GM23338 (cell line): Measurements from ENCODE around the gene TFDP1. TPM values are rescaled to one million over a fixed set of nuclear protein-coding genes. Genes with fewer than 3 reads are reported as not detected.

Experiments
- ATAC-seq: fragments of 200-7000 bp; cut with Tn5 transposase; 3 replicates; pipeline ENCODE4 v1.9.1; 2020
- DNase-seq: peaks from one replicate; pipeline ENCODE4 v3.0.0-alpha.2; 2015; ENCODE audit warnings: low spot score
- H2AFZ ChIP-seq: fragments of 200-600 bp; sonication (generic); 2 replicates; pipeline ENCODE4 v1.8.0; 2016; ENCODE audit warnings: antibody characterized with exemption, mild to moderate bottlenecking, moderate library complexity
- H3F3A ChIP-seq: fragments of 200-600 bp; sonication (generic); replicated peaks from 2 replicates; pipeline ENCODE4 v1.8.0; 2017; ENCODE audit warnings: antibody characterized with exemption, mixed run types, low read depth
- H3K27ac ChIP-seq: fragments of 200-600 bp; sonication (generic); 2 replicates; pipeline ENCODE4 v1.6.1; 2016; ENCODE audit warnings: low read depth
- H3K27me3 ChIP-seq: fragments of 200-600 bp; sonication (generic); 2 replicates; pipeline ENCODE4 v1.8.0; 2016; ENCODE audit warnings: mild to moderate bottlenecking, mixed run types, moderate library complexity; ENCODE audit not compliant: insufficient read depth
- H3K36me3 ChIP-seq: fragments of 200-600 bp; sonication (generic); 2 replicates; pipeline ENCODE4 v1.8.0; 2016; ENCODE audit warnings: mild to moderate bottlenecking; ENCODE audit not compliant: insufficient read depth
- H3K4me1 ChIP-seq: fragments of 200-600 bp; sonication (generic); 2 replicates; pipeline ENCODE4 v1.8.0; 2016; ENCODE audit warnings: mild to moderate bottlenecking, moderate library complexity; ENCODE audit not compliant: insufficient read depth
- H3K4me2 ChIP-seq: fragments of 200-600 bp; sonication (generic); 2 replicates; pipeline ENCODE4 v1.7.1; 2017; ENCODE audit warnings: mixed run types
- H3K4me3 ChIP-seq: fragments of 200-600 bp; sonication (generic); 2 replicates; pipeline ENCODE4 v1.6.1; 2016; ENCODE audit warnings: mixed run types
- H3K79me2 ChIP-seq: fragments of 200-600 bp; sonication (generic); replicated peaks from 2 replicates; pipeline ENCODE4 v1.8.0; 2017; ENCODE audit warnings: mild to moderate bottlenecking; ENCODE audit not compliant: insufficient read depth
- H3K9me2 ChIP-seq: fragments of 200-600 bp; sonication (generic); 2 replicates; pipeline ENCODE4 v1.8.0; 2017; ENCODE audit not compliant: insufficient read depth
- H4K20me1 ChIP-seq: fragments of 200-600 bp; sonication (generic); replicated peaks from 2 replicates; pipeline ENCODE4 v1.8.0; 2017; ENCODE audit warnings: mild to moderate bottlenecking; ENCODE audit not compliant: insufficient read depth
- H3K27ac Mint-ChIP-seq: 2 replicates; pipeline ENCODE4 v1.8.0; 2020; ENCODE audit warnings: inconsistent platforms, mild to moderate bottlenecking, moderate library complexity, mixed read lengths
- H3K27me3 Mint-ChIP-seq: 3 replicates; pipeline ENCODE4 v1.8.0; 2022; ENCODE audit warnings: low read depth, mild to moderate bottlenecking, moderate library complexity, mixed read lengths, inconsistent platforms; ENCODE audit not compliant: insufficient read depth, poor library complexity
- H3K36me3 Mint-ChIP-seq: 3 replicates; pipeline ENCODE4 v1.8.0; 2021; ENCODE audit warnings: low read depth, mild to moderate bottlenecking, inconsistent platforms, moderate library complexity, mixed read lengths
- H3K4me1 Mint-ChIP-seq: 3 replicates; pipeline ENCODE4 v1.8.0; 2020; ENCODE audit warnings: mild to moderate bottlenecking, inconsistent platforms, mixed read lengths
- H3K4me3 Mint-ChIP-seq: 3 replicates; pipeline ENCODE4 v1.8.0; 2021; ENCODE audit warnings: moderate library complexity, mild to moderate bottlenecking, inconsistent platforms, mixed read lengths
- H3K9me3 Mint-ChIP-seq: 3 replicates; pipeline ENCODE4 v1.8.0; 2020; ENCODE audit warnings: moderate library complexity, mild to moderate bottlenecking, inconsistent platforms, mixed read lengths
- CREB1 ChIP-seq: fragments of 250-450 bp; sonication (Bioruptor Pico); IDR thresholded peaks from 2 replicates; pipeline ENCODE4 v1.5.0; 2020; ENCODE audit warnings: low read depth, mild to moderate bottlenecking, moderate library complexity
- CTCF ChIP-seq, 2 experiments: fragments of 200-600 bp in 1 of 2; sonication (generic) in 1 of 2; conservative IDR thresholded peaks; 2 replicates each; pipeline versions ENCODE4 v1.5.1 to v1.6.1; 2016 to 2017; ENCODE audit warnings: antibody characterized with exemption in 2 of 2, low read depth in 2 of 2, mild to moderate bottlenecking in 2 of 2, moderate library complexity in 1 of 2
- ETS1 ChIP-seq: IDR thresholded peaks from 2 replicates; pipeline ENCODE4 v1.6.1; 2016; ENCODE audit warnings: antibody characterized with exemption
- EZH2 ChIP-seq: fragments of 200-600 bp; sonication (generic); IDR thresholded peaks from one replicate; pipeline ENCODE4 v1.8.0; 2017; ENCODE audit warnings: antibody characterized with exemption, mild to moderate bottlenecking, low read depth; ENCODE audit not compliant: unreplicated experiment
- EZH2phosphoT487 ChIP-seq: fragments of 200-600 bp; sonication (generic); IDR thresholded peaks from one replicate; pipeline ENCODE4 v1.8.1; 2018; ENCODE audit warnings: antibody characterized with exemption; ENCODE audit not compliant: unreplicated experiment
- NANOG ChIP-seq: IDR thresholded peaks from 2 replicates; pipeline ENCODE4 v1.6.1; 2016; ENCODE audit warnings: antibody characterized with exemption, borderline replicate concordance
- POLR2AphosphoS5 ChIP-seq: IDR thresholded peaks from 2 replicates; pipeline ENCODE4 v1.6.1; 2016; ENCODE audit warnings: antibody characterized with exemption, low read depth
- STAT1 ChIP-seq: IDR thresholded peaks from one replicate; pipeline ENCODE4 v1.6.1; 2016; ENCODE audit warnings: antibody characterized with exemption; ENCODE audit not compliant: unreplicated experiment
- ZNF331 ChIP-seq: fragments of 250-450 bp; sonication (Bioruptor Pico); IDR thresholded peaks from 2 replicates; pipeline ENCODE4 v1.5.0; 2020; ENCODE audit warnings: low read depth, mild to moderate bottlenecking, moderate library complexity
- ZNF462 ChIP-seq: fragments of 250-450 bp; sonication (Bioruptor Pico); IDR thresholded peaks from 2 replicates; pipeline ENCODE4 v1.5.0; 2020; ENCODE audit warnings: mild to moderate bottlenecking, moderate library complexity
- polyA plus RNA-seq: library from polyadenylated mRNA; unstranded; fragments of >200 nt; fragmentation: Nextera tagmentation; extraction: Ambion mirVana; gene quantifications from 2 replicates; pipeline ENCODE4 v1.2.1, GENCODE V29; 2016
- total RNA-seq: library from RNA; depleted of rRNA; stranded (reverse); fragments of >200 nt; shearing (Covaris generic); gene quantifications from 2 replicates; pipeline ENCODE4 v1.2.3, GENCODE V29; 2014

Gene TFDP1
- total and polyA plus RNA-seq, 2 experiments from 2014 or later: 42.9 to 80.0 TPM

- H3F3A ChIP-seq: peaks cover 11% of the 10 kb centered on the region; the same call in 1 of the 2 replicates
- Mint-ChIP-seq H3K27me3 (peaks cover 21% of the 10 kb centered on the region), H3K27ac (no peak overlapping the region), H3K4me3 (no peak overlapping the region), H3K36me3 (peaks cover 64% of the 10 kb centered on the region), H3K4me1 (peaks cover 9% of the 10 kb centered on the region), H3K9me3 (peaks cover 19% of the 10 kb centered on the region)
- H4K20me1 ChIP-seq: peaks cover 3% of the 10 kb centered on the region; the same call in 1 of the 2 replicates
- ATAC-seq (no peak), DNase-seq (no peak)
- no peaks in the 10 kb centered on the region for H3K27me3 ChIP-seq
- H3K36me3 ChIP-seq: no peaks in the 10 kb centered on the region; the same call in 1 of the 2 replicates
- H3K4me2 ChIP-seq: no peak overlapping the region
- no peak for TF ChIP-seq EZH2phosphoT487
- peaks cover 26% of the 10 kb centered on the region for H3K79me2 ChIP-seq
- H2AFZ ChIP-seq: no peak overlapping the region
- no peak overlapping the region for H3K4me3 ChIP-seq
- no peaks in the 10 kb centered on the region for H3K4me1 ChIP-seq
- no peak overlapping the region for H3K27ac ChIP-seq
- H3K9me2 ChIP-seq: no peaks in the 10 kb centered on the region
Measured at GRCh38 chr13:113623491-113624234, 39.1 kb downstream of the TFDP1 start.

GRCh38 chr13:113624235-113624587, 39.7 kb downstream of the TFDP1 start:
- no peak overlapping the region for H3K4me3 Mint-ChIP-seq
- no peaks in the 10 kb centered on the region; the same call in 1 of the 2 replicates for H4K20me1 ChIP-seq
- H3K79me2 ChIP-seq: peaks cover 23% of the 10 kb centered on the region
- H3K36me3 Mint-ChIP-seq: peaks cover 62% of the 10 kb centered on the region
- H3K9me3 Mint-ChIP-seq: peaks cover 19% of the 10 kb centered on the region
- H3K4me1 Mint-ChIP-seq: peaks cover 7% of the 10 kb centered on the region
- H2AFZ ChIP-seq: no peak overlapping the region
- H3K36me3 ChIP-seq: no peaks in the 10 kb centered on the region; the same call in 1 of the 2 replicates
- H3K4me1 ChIP-seq: no peaks in the 10 kb centered on the region
- peaks cover 11% of the 10 kb centered on the region; the same call in 1 of the 2 replicates for H3F3A ChIP-seq
- no peaks in the 10 kb centered on the region for H3K27me3 ChIP-seq
- H3K4me2 ChIP-seq: no peak overlapping the region
- no peaks in the 10 kb centered on the region for H3K9me2 ChIP-seq
- no peak overlapping the region for H3K4me3 ChIP-seq
- DNase-seq: no peak
- no peak overlapping the region for H3K27ac ChIP-seq
- H3K27me3 Mint-ChIP-seq: peaks cover 21% of the 10 kb centered on the region
- no peak overlapping the region for H3K27ac Mint-ChIP-seq
- ATAC-seq: no peak
- TF ChIP-seq EZH2phosphoT487 (no peak), NANOG (no peak), CREB1 (CRISPR knock-in tag) (no peak), POLR2AphosphoS5 (no peak), ZNF462 (CRISPR knock-in tag) (no peak), CTCF (conservative IDR thresholded peaks at IDR 0.05; ENCODE audit: low read depth in 2 of 2) (no peak), EZH2 (no peak), ZNF331 (CRISPR knock-in tag) (no peak), ETS1 (no peak), STAT1 (no peak)
